ENCODE results near the gene EXOC4.

The EXOC4 gene

DNA sequence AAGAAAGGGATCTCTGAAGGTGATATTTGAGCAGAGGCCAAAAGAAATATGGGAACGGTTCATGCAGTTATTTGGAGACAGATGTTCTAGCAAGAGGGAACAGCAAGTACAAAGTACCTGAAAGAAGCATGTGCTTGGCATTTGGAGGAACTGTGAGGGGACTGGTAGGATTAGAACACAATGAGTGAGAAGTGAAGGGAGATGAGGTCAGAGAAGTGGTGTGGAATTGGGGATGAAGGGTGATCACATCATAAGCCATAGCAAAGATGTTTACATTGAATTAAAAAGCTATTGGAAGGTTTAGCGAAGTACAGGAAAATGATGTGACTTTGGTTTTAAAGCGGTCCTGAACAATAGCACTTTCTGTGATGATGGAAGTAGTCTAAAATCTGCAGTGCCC, 471.8 kb downstream of the EXOC4 start:
- no peaks in the 10 kb centered on the region for H3K36me3 ChIP-seq (ENCODE audit: control insufficient read depth in 5 of 5, insufficient read depth in 5 of 5, low read length in 5 of 5)
- no peak overlapping the region for H3K4me3 ChIP-seq (ENCODE audit: low read depth in 1 of 5, low read length in 5 of 5)
- peaks cover 0 to 16% (median 0%) of the 10 kb centered on the region in 5 donors for H3K4me1 ChIP-seq (ENCODE audit: control insufficient read depth in 5 of 5, insufficient read depth in 5 of 5, low read length in 5 of 5)
- no peak overlapping the region for H3K27ac ChIP-seq (ENCODE audit: low read depth, low read length)
- H3K27me3 ChIP-seq (ENCODE audit: control insufficient read depth in 5 of 5, insufficient read depth in 4 of 5, low read length in 5 of 5): no peaks in the 10 kb centered on the region
- H3K9me3 ChIP-seq (ENCODE audit: control insufficient read depth in 5 of 5, low read length in 5 of 5): no peaks in the 10 kb centered on the region
- H3K9ac ChIP-seq (ENCODE audit: low read length in 5 of 5): no peak overlapping the region

DNA sequence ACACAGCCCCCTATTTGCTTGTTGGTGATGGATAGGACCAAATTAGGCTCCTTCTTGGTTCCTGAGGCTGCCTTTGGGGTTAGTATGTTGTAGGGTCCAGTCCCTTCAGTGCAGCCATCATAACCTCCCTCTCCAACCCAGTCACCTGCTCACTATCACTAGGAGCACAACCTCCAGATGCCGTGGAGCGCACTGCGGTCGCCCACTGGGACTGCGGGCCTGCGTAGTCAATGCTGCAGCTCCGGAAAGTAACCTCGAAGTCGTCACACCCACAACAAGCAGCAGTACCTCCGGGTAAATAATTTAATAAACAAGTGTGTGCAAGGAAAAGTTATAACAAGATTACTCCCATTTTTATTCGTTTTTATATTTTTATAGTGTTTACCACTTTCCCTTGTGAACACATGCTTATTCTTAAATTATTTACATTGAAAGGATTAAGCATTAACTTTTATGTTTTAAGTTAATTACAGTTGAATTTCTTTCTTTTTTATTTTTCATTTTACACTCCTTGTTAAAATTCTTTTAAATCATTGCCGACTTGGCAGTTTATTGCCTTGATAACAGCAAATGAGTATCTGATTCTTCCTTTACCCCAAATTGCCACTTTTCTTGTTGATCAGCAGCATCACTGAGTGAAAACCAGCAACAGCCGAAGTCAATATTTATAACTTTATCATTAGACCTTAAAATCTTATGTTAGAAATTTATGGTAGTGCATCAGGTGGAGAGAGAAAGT, 474.8 kb downstream of the EXOC4 start:
- H3K27me3 ChIP-seq (ENCODE audit: control insufficient read depth in 5 of 5, insufficient read depth in 4 of 5, low read length in 5 of 5): no peaks in the 10 kb centered on the region
- no peak overlapping the region for H3K9ac ChIP-seq (ENCODE audit: low read length in 5 of 5)
- no peaks in the 10 kb centered on the region for H3K9me3 ChIP-seq (ENCODE audit: control insufficient read depth in 5 of 5, low read length in 5 of 5)
- no peaks in the 10 kb centered on the region for H3K36me3 ChIP-seq (ENCODE audit: control insufficient read depth in 5 of 5, insufficient read depth in 5 of 5, low read length in 5 of 5)
- H3K4me3 ChIP-seq (ENCODE audit: low read depth in 1 of 5, low read length in 5 of 5): no peak overlapping the region
- peaks cover 0 to 8% (median 0%) of the 10 kb centered on the region in 5 donors for H3K4me1 ChIP-seq (ENCODE audit: control insufficient read depth in 5 of 5, insufficient read depth in 5 of 5, low read length in 5 of 5)
- H3K27ac ChIP-seq (ENCODE audit: low read depth, low read length): no peak overlapping the region

DNA sequence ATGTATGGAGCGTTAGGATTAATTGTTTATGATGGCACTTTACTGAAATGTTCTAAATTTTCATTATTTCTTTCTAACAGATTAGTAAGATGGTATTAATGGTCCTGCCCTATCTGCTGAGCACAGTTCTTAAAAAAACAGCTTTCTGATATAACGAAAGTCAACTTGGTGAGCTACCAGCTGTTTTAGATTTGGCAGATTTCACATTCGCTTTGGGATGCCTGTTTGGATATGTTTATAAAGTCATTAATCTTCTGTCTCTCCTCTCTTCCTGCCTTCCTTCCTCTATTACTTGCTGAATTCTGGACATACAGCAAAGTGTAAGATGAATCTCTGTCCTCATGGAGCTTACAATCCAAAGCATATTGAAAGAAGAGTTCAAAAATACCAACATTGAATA, 477.5 kb downstream of the EXOC4 start:
- Histone ChIP-seq H3K9me3 (ENCODE audit: control insufficient read depth in 5 of 5, low read length in 5 of 5) (no peaks in the 10 kb centered on the region), H3K4me1 (ENCODE audit: control insufficient read depth in 5 of 5, insufficient read depth in 5 of 5, low read length in 5 of 5) (no peaks in the 10 kb centered on the region), H3K27me3 (ENCODE audit: control insufficient read depth in 5 of 5, insufficient read depth in 4 of 5, low read length in 5 of 5) (no peaks in the 10 kb centered on the region), H3K9ac (ENCODE audit: low read length in 5 of 5) (no peak overlapping the region), H3K27ac (ENCODE audit: low read depth, low read length) (no peak overlapping the region), H3K36me3 (ENCODE audit: control insufficient read depth in 5 of 5, insufficient read depth in 5 of 5, low read length in 5 of 5) (no peaks in the 10 kb centered on the region), H3K4me3 (ENCODE audit: low read depth in 1 of 5, low read length in 5 of 5) (no peak overlapping the region)

DNA sequence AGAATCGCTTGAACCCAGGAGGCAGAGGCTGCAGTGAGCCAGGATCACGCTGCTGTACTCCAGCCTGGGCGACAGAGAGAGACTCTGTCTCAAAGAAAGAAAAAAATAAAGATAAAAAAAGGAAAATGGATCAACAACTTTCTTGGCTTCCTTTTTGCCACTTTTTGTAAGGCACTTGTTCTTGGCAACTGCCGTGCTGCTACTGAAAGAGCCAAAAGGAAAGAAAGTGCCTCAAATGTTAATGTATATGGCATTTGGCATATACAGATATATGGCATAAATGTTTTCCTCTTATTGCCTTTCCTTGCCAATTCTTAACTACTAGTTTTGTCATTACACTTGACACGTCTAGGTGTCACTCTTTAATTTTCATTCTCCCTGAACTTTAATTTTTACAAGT, 480.5 kb downstream of the EXOC4 start:
- Histone ChIP-seq H3K27me3 (ENCODE audit: control insufficient read depth in 5 of 5, insufficient read depth in 4 of 5, low read length in 5 of 5) (no peaks in the 10 kb centered on the region), H3K9ac (ENCODE audit: low read length in 5 of 5) (no peak overlapping the region), H3K9me3 (ENCODE audit: control insufficient read depth in 5 of 5, low read length in 5 of 5) (no peaks in the 10 kb centered on the region), H3K27ac (ENCODE audit: low read depth, low read length) (no peak overlapping the region), H3K4me3 (ENCODE audit: low read depth in 1 of 5, low read length in 5 of 5) (no peak overlapping the region), H3K36me3 (ENCODE audit: control insufficient read depth in 5 of 5, insufficient read depth in 5 of 5, low read length in 5 of 5) (no peaks in the 10 kb centered on the region), H3K4me1 (ENCODE audit: control insufficient read depth in 5 of 5, insufficient read depth in 5 of 5, low read length in 5 of 5) (no peaks in the 10 kb centered on the region)

DNA sequence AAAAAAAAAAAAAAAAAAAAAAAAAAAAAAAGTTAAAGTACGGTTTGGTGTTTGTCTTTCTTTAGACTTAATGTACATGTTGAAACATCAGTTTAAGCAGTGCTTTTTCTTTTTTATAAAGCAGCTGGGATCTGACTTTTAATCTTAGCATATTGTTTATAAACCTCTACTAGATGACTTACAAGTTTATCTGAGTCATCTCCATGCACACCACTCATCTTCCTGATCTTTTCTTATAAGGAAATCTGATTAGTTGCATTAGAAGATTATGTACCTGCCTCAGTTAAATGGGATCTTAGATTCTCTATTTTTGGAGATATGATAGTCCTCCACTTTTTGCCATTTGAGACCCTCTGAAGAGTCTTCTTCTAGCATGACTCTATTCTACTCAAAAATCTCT, 482.3 kb downstream of the EXOC4 start:
- no peak overlapping the region for H3K27ac ChIP-seq (ENCODE audit: low read depth, low read length)
- no peak overlapping the region for H3K4me3 ChIP-seq (ENCODE audit: low read depth in 1 of 5, low read length in 5 of 5)
- H3K9me3 ChIP-seq (ENCODE audit: control insufficient read depth in 5 of 5, low read length in 5 of 5): no peaks in the 10 kb centered on the region
- no peak overlapping the region for H3K9ac ChIP-seq (ENCODE audit: low read length in 5 of 5)
- H3K4me1 ChIP-seq (ENCODE audit: control insufficient read depth in 5 of 5, insufficient read depth in 5 of 5, low read length in 5 of 5): no peaks in the 10 kb centered on the region
- H3K27me3 ChIP-seq (ENCODE audit: control insufficient read depth in 5 of 5, insufficient read depth in 4 of 5, low read length in 5 of 5): no peaks in the 10 kb centered on the region
- H3K36me3 ChIP-seq (ENCODE audit: control insufficient read depth in 5 of 5, insufficient read depth in 5 of 5, low read length in 5 of 5): no peaks in the 10 kb centered on the region

DNA sequence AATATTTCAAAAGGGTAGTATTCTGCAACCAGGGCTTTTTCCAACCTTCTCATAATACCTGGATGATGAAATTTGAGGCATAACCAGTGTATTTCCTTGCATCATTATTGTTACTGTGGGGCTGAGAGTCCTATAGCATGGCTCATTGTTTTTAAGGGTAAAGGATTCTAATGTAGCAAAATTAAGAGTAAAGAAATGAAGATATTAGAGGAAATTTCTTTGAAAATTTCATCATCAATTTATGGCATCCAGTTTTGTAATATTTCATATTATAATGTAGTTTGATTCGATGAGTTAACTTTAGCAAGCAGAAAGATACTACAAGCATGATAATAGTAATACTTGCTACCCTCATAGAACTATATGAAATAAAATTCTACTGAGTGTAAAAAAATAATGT, 486.9 kb downstream of the EXOC4 start:
- no peak overlapping the region for H3K4me3 ChIP-seq (ENCODE audit: low read depth in 1 of 5, low read length in 5 of 5)
- no peak overlapping the region for H3K27ac ChIP-seq (ENCODE audit: low read depth, low read length)
- H3K9me3 ChIP-seq (ENCODE audit: control insufficient read depth in 5 of 5, low read length in 5 of 5): no peaks in the 10 kb centered on the region
- no peaks in the 10 kb centered on the region for H3K36me3 ChIP-seq (ENCODE audit: control insufficient read depth in 5 of 5, insufficient read depth in 5 of 5, low read length in 5 of 5)
- H3K27me3 ChIP-seq (ENCODE audit: control insufficient read depth in 5 of 5, insufficient read depth in 4 of 5, low read length in 5 of 5): no peaks in the 10 kb centered on the region
- H3K9ac ChIP-seq (ENCODE audit: low read length in 5 of 5): no peak overlapping the region
- peaks cover 0 to 16% (median 0%) of the 10 kb centered on the region in 5 donors for H3K4me1 ChIP-seq (ENCODE audit: control insufficient read depth in 5 of 5, insufficient read depth in 5 of 5, low read length in 5 of 5)

DNA sequence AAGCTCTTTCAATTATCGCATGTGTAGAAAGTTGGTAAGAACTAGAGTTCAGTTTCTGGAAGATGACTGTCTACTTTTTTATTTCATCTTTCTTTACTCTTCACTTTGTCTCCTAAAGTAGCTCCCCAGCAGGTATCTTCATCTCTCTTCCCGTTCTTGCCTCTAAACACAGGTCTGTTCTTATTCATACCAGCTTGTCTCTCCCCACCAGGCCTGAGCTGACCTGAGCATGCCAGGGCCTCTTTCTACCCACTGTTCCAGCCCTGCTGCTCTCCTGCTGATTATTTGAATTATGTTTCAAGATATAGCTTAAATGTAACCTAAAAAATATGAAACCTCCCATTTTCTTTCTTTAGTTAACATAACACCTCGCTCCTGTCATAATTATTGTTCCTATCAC, 488.2 kb downstream of the EXOC4 start:
- Histone ChIP-seq H3K27me3 (ENCODE audit: control insufficient read depth in 5 of 5, insufficient read depth in 4 of 5, low read length in 5 of 5) (no peaks in the 10 kb centered on the region), H3K9ac (ENCODE audit: low read length in 5 of 5) (no peak overlapping the region), H3K4me3 (ENCODE audit: low read depth in 1 of 5, low read length in 5 of 5) (no peak overlapping the region), H3K4me1 (ENCODE audit: control insufficient read depth in 5 of 5, insufficient read depth in 5 of 5, low read length in 5 of 5) (peaks cover 0 to 16% (median 0%) of the 10 kb centered on the region in 5 donors), H3K9me3 (ENCODE audit: control insufficient read depth in 5 of 5, low read length in 5 of 5) (no peaks in the 10 kb centered on the region), H3K36me3 (ENCODE audit: control insufficient read depth in 5 of 5, insufficient read depth in 5 of 5, low read length in 5 of 5) (no peaks in the 10 kb centered on the region), H3K27ac (ENCODE audit: low read depth, low read length) (no peak overlapping the region)

DNA sequence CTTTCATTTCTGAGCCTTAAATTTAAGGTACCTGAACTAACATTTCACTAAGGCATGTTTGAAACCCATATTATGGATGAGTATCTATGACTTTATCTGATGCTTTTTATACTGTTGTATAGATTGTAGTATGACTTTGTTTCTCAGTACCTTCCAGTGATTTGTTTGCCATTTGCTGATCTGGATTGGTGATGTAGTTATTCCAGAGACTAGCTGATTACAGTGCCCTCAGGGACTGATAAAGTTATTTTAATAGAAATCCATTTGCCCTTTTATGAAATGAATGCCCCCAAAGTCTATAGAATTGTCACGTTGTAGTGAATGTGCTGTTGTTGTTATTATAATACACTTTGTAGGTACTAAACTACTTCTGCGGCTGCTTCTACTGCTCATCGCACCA, 488.8 kb downstream of the EXOC4 start:
- no peaks in the 10 kb centered on the region for H3K36me3 ChIP-seq (ENCODE audit: control insufficient read depth in 5 of 5, insufficient read depth in 5 of 5, low read length in 5 of 5)
- H3K27ac ChIP-seq (ENCODE audit: low read depth, low read length): no peak overlapping the region
- no peaks in the 10 kb centered on the region for H3K9me3 ChIP-seq (ENCODE audit: control insufficient read depth in 5 of 5, low read length in 5 of 5)
- H3K9ac ChIP-seq (ENCODE audit: low read length in 5 of 5): no peak overlapping the region
- H3K27me3 ChIP-seq (ENCODE audit: control insufficient read depth in 5 of 5, insufficient read depth in 4 of 5, low read length in 5 of 5): no peaks in the 10 kb centered on the region
- H3K4me1 ChIP-seq (ENCODE audit: control insufficient read depth in 5 of 5, insufficient read depth in 5 of 5, low read length in 5 of 5): peaks cover 0 to 16% (median 0%) of the 10 kb centered on the region in 5 donors
- H3K4me3 ChIP-seq (ENCODE audit: low read depth in 1 of 5, low read length in 5 of 5): no peak overlapping the region

DNA sequence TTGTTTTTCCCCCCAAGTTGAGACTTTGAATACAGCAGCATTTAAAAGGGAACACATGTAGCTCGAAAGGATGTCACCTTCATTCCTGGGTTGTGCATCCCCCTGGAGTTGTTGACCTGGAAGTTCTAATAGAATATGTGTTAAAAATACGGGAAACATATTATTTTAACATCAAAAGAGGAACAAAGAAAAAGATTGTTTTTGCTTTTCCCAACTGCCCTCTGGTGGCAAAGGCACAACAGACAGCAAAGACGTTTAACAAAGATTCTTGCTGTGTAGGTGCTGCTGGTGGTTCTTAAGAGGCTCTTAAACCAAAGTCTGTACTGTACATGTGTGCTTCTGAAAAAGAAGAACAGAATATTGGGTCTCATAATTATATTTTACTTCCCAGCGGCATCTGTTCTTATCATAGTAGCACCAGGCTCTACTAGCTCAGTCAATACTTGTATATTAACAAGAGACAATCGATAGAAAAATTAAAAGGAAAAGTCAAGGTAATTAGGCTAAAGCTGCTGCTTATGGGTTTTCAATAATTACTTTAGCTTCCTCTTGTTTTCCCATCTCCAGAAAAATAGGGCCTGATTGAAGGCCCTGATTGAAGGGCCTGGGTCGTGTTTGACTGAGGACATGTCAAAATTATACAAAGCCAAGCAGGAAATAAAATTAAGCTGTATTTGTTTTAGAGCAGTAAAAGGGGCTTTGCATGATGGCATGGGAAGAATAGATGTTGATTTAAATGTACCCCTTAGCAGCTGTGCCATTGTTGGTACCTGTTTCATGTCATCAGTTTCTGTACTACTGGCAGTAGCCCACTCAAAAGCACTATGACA, 490.0 kb downstream of the EXOC4 start:
- H3K4me1 ChIP-seq (ENCODE audit: control insufficient read depth in 5 of 5, insufficient read depth in 5 of 5, low read length in 5 of 5): peaks cover 0 to 16% (median 0%) of the 10 kb centered on the region in 5 donors
- no peaks in the 10 kb centered on the region for H3K36me3 ChIP-seq (ENCODE audit: control insufficient read depth in 5 of 5, insufficient read depth in 5 of 5, low read length in 5 of 5)
- H3K27me3 ChIP-seq (ENCODE audit: control insufficient read depth in 5 of 5, insufficient read depth in 4 of 5, low read length in 5 of 5): no peaks in the 10 kb centered on the region
- H3K27ac ChIP-seq (ENCODE audit: low read depth, low read length): no peak overlapping the region
- no peak overlapping the region for H3K4me3 ChIP-seq (ENCODE audit: low read depth in 1 of 5, low read length in 5 of 5)
- no peak overlapping the region for H3K9ac ChIP-seq (ENCODE audit: low read length in 5 of 5)
- no peaks in the 10 kb centered on the region for H3K9me3 ChIP-seq (ENCODE audit: control insufficient read depth in 5 of 5, low read length in 5 of 5)

DNA sequence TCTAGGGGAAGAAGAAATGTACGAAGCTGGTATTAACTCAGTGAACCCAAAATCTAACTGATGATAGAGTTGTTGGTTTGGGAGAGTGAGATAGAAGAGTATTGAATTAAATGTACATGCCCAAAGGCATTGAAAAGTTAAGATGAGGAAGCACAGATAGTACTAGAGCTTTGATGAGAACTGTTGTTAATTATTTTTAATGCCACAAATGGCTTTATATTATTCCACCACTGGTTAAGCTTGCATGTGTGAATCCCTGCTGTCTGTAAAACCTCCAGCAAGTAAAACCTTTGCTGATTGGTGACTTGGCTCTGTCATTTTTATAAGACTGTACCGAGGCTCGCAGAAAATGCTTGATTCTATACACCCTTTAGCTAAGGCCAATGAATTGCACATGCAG, 491.6 kb downstream of the EXOC4 start:
- Histone ChIP-seq H3K4me3 (ENCODE audit: low read depth in 1 of 5, low read length in 5 of 5) (no peak overlapping the region), H3K9ac (ENCODE audit: low read length in 5 of 5) (no peak overlapping the region), H3K27ac (ENCODE audit: low read depth, low read length) (no peak overlapping the region), H3K4me1 (ENCODE audit: control insufficient read depth in 5 of 5, insufficient read depth in 5 of 5, low read length in 5 of 5) (peaks cover 0 to 16% (median 0%) of the 10 kb centered on the region in 5 donors), H3K9me3 (ENCODE audit: control insufficient read depth in 5 of 5, low read length in 5 of 5) (no peaks in the 10 kb centered on the region), H3K27me3 (ENCODE audit: control insufficient read depth in 5 of 5, insufficient read depth in 4 of 5, low read length in 5 of 5) (no peaks in the 10 kb centered on the region), H3K36me3 (ENCODE audit: control insufficient read depth in 5 of 5, insufficient read depth in 5 of 5, low read length in 5 of 5) (no peaks in the 10 kb centered on the region)

Measured in subcutaneous abdominal adipose tissue (tissue), 5 donors.